Measurements from ENCODE around the gene CMSS1.

The CMSS1 gene

DNA sequence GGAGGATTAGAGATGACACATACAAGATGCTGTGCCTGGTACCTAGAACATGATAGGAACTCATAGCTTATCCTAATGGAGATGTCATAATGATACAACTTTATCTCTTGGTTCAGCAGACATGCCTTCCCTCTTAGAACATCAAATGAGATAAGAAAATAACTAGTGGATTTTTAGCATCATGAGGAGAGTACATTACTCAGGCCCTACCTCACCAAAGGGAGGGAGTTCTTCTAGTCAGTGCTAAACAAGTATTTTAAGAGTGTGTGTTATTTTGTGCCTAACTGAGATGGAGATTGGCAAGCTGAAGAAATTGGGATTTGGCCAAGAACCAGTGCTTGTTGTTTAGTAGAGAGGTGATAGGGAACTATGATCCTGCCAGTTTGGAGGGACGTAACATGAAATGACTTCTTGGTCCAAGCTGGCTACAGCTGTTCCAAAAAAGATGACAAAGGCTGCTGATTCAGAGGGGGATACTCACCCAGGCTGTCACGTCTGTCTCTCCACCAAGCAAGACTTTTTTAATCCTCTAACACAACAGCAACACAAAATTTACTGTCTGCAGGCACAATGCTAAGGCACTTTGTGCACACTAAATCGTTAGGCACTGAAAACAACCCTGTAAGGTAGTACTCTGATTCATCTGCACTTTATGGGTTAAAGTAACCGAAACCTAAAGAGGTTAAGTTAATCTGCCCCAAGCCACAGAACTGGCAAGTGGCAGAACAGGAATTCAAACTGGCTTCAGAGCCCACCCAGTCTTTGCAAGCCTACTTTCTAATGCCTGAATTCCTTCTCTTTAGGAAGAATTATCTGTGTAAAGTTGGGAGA lies 126.5 kb downstream of the CMSS1 start:
- DNase-seq, result no peak

DNA sequence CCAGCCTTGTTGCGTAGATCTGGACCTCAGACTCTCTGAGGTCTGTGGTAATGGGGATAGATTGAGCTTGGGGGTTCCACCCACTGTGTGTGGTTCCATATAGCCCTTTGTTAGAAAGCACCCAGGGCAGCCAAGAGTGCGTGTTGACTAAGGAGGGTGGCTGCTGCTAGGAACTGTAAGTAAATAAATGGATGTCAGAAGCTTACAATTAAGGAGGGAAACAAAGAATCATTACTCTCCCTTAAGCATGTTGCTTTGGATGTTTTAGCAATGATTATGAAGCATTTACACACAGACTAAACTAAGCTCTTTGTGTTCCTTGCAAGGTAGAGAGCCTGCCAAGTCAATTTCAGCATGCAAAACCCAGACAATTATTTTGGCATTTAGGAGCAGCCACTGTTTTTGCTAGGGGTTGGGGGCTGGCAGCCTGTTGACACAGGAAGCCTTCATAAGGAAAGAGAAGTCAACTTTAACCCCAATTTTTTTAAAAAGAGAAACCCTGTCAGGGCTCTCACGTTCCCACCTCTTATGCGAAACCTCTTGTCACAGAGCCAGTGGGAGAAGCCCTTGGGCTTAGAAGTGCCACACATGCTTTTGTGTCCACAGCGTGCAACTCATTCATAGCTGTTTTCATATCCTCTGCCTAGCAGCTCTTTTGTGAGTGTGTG lies 127.8 kb downstream of the CMSS1 start:
- no peak for DNase-seq

DNA sequence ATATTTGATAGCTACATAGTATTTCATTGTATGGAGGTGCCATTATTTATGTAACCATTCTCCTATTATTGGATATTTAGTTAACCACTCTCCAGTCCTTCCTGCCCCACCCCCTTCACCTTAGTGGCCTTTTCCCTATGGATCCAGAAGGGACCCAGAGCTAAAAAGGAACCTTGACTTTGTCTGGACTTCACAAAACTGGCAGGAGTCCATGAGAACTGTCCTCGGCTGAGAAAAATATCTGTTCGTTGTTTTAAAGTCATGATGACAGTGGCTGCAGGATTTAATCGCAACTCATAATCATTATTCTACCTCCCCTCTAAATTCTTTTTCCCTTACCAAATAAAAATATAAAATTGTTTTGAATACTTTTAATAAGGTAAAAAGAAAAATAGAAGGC lies 129.7 kb downstream of the CMSS1 start:
- no peak for DNase-seq

DNA sequence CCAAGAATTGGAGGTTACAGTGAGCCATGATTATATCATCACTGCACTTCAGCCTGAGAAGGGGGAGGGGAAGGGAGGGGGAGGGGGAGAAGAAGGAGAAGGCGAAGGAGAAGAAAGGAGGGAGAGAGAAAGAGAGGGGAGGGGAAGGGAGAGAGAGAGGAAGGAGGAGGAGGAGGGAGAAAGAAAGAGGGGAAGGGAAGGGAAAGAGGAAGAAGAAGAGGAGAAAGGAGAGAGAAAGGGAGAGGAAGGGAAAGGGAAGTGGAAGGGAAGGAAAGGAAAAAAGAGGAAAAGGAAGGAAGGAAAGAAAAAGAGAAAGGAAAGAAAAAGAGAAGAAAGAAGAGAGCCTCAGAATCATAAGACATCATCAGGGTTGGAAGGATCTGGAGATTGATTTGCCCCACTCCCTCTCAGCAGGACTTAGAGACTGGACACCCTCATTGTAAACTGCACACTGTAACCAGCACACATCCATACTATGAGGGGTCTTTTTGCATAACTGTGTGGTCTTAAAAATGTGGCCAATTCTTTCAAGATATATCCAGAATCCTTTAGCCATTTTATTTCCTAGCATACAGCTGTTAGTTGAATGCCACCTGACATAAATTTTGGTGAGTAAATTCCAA lies 130.9 kb downstream of the CMSS1 start:
- no peak for DNase-seq

DNA sequence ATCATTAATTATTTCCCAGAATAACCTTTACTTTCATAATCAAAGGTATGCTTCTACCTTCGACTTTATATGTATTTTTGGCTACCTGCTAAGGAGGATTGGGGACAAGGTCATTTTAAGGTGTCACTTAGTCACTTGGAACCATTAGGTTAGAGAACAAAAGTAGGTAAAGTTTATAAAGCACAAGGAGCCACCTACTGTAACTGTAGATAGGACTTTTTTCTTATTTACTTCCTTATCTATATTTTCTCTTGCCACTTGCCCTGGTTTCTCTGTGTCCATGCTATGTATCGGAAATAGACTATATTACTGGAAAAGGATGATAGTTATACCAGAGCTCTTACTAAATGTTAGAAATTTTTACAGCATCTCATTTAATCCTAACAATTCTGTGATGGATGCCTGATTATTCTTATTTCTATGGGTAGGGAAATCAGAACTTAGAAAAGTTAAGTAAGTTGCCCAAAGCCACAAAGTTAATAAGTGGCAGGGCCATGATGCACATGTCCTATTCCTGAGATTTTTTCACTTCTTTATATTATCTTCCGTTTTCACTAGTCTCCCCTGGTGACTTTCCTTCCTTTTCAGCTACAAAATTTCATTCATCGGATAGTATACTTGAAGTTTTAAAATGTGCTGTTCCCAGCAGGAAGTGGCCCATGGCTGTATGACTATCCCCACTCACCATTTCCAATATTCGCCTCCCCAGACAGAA lies 132.5 kb downstream of the CMSS1 start:
- DNase-seq, result no peak

DNA sequence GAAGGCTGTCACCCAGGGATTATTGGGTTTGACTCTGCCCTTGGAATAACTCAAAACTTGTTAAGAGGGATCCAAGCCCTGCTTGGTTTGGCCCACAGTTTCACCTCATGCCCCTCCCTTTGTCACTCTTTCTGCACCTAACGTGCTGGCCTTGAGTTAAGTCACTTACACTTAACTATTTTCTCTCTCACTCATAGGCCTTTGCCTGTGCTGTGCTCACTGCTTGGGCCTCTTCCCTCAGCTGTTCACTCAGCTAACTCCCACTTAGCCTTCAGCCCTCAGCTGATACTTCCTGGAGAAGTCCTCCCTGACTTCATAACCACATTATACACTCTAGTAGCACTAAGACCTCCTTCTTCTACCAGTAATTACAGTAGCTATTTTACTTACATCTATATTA lies 133.3 kb downstream of the CMSS1 start:
- no peak for DNase-seq

DNA sequence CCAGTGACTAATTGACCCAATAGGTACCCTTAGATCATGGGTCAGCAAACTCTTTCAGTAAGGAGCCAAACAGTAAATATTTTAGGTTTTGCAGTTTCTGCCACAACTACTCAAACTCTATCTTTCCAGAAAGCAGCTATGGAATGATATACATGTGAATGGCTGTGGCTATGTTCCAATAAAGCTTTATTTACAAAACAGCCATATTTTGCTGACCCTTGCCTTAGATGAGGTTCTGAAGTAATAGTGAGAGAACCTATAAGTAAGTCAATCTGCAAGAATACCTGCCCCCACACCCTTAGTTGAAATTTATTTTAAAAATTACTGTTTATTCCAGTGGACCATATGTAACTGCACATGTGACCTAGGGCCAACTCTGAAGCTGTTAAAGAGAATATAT lies 134.0 kb downstream of the CMSS1 start:
- no peak for DNase-seq

DNA sequence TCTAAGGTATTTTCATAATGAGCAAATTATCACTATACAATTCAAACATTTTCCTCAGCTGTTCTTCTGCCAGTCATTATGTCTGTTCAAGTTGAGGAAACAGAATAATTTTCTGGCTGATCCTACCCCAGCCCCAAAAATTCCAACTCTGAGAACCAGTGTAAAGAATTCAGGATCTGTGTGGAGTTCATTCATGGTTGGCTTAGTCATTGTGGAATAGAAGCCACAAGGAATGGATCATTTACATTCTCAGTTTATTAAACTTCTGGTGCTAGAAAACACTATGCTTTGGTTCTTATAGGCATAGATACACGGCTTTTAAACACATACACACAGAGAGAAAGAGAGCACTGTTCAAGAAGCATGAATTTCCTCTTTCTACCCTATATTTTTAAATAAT lies 134.6 kb downstream of the CMSS1 start:
- DNase-seq, result no peak

DNA sequence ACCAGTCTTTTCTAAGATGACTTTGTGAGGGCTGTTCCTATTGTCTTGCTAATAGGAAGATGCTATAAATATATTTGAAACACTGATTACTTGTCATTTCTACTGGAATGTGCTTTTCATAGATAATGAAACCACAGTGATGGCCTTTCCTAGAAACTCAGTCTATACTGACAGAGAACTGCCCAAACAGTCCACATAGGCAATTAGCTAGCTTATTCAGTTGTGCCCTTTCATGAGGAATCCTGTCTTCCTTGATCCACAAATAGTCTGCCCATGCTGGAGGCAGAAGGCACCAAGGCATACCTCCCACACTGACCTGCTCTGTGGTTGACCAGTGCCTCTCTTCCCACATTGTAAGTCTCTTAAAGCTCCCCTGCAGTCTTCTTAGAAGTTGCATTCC lies 135.9 kb downstream of the CMSS1 start:
- no peak for DNase-seq

DNA sequence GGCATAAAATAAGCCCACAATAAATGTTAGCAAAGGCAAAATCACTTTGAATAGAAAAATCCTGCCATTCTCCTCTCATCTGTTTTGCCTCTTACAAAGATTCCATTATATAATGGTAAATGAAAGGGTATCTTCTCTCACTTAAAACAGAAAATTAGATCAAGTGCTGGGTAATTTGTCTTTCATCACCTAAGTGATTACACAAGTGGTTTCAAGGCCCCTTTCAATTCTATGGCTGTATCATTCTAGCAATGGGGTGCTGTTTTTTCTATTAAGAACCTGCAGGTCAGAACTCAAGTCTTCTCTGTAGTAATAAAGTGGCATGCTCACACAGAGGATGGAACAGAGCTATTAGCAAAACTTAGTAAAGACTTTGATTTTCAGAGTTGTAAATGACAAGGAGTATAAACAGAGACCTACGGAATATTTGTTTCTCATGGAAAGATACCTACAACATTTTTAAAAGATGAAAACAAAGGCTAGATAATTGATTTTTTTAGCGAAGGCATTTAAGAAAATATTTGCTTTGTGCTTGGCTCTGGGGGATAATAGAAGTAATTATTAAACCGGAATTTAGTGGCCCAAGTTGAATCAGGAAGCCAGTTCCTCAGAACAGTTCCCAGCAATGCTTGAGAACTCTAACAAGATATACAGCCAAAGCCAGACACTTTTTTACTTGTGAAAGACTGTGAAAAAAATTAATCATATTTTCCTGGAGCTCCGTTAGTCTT lies 137.4 kb downstream of the CMSS1 start:
- no peak for DNase-seq

DNA sequence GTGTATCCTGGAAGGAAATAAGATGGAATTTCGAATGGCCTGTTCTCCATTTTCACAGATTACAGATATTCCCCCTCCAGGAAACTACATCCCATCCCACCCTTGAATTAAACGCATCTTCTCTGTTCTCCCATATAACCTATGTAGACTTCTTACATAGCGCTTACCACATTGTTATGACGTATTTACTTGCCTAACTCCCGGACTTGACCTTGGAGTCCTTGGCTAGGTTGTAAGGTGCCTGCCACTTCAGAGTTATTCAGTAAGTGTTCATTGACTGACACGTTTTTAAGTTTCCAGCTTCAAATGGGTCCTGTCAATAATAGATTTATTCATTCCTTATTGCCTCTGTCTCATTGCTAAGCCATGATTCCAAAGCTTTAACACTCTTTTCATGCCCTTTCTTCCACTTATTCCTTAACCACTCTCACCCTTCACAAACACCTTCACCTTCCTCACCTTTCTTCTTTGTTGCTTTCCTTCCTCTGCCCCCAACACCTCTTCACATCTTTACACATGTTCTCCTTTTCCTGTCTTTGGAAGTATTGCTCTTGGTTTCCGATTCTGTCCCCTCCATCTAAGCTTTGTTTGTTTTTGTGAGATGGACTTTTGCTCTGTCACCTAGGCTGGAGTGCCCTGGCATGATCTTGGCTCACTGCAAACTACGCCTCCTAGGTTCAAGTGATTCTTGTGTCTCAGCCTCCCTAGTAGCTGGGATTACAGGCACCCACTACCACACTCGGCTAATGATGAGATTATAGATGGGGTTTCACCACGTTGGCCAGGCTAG lies 138.3 kb downstream of the CMSS1 start:
- no peak for DNase-seq

DNA sequence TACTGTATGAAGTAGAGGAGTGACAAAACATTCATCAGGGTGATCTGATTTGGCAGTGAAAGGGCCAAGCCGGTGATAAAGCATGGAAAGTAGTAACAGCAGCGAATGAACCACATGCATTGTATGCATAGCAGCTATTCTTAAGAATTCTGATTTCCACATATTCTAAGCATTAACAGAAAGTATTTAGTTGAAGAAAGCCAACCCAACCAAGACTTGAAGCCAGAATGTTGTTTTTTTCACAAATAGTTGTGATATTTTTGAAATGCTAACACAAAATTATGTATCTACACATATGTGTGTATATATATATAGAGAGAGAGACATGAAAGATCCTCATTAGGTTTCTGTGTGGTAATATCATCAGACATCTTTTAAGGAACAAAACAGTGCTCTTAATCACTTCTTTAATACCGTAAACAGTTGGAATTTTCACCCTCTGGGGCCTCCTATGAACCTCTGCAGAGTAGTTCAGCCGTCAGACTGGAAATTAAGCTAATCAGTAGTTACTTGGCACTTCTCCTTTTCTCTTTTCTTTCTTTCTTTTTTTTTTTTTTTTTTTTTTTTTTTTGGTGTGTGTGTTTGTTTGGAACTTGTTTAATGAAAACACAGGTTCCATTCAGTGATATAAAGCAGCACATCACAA lies 139.6 kb downstream of the CMSS1 start:
- no peak for DNase-seq

DNA sequence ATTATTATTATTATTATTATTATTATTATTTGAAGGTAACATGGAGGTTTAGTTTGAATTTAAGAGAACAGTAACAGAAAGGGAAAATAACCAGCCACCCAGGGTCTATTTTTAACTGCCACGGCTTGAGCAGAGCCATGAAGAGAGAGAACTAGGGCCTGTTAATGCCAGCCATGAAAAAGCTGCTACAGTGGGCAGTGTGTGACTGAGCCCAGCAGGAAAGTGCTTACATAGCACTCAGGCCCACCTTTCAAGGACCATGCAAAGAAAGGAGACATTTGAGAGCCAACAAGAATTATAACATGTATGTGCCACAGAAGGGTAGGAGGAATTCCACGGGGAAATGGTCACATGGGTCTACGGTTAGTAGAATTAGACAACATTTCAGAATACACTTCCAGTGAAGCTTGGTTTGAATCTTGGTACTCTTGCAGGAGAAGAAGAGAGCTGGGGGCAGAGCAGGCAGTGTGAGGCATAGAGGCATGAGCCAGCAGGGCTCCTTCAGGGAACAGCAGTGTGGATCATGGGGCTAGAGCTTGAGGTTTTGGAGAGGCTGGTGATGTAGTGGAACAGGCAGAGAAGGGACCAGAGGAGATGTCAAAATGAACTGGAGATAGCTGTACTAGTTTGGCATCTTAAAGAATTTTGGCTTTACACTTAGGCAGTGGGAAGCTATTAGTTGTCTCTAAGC lies 140.7 kb downstream of the CMSS1 start:
- DNase-seq, result no peak

DNA sequence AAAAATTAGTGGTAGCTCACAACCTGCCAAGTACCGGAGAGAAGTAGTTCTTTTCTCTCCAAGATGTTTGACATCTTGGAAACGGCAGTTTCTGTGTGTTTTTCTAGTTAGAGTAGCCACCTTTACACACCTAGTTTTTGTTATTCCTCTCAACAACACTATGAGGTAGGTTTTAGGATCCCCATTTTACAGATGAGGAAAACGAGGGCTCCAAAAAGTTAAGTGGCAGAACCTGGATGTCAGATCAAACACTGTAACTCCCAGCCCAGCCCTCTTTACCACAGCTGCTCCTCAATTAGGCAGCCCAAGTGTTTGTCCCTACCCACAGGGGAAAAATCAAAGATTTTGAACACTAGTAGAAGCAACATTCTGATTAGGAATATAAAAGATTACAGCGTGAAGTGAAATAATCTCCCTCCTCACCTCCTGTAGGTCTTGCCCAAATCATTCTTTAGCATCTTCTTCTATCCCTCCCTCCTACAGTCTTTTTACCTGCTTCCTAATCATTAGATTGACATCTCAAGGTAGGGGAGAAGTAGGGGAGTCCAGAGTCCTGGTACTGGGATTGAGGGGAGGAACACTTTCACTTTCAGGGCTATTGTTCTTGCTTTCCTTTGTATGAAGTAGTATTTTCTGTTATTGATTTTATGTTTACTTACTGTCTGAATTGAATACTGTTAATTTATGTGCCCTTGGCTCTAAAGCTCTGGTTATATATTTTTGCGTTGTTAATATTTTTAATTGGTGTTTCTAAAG lies 142.6 kb downstream of the CMSS1 start:
- DNase-seq, result no peak

DNA sequence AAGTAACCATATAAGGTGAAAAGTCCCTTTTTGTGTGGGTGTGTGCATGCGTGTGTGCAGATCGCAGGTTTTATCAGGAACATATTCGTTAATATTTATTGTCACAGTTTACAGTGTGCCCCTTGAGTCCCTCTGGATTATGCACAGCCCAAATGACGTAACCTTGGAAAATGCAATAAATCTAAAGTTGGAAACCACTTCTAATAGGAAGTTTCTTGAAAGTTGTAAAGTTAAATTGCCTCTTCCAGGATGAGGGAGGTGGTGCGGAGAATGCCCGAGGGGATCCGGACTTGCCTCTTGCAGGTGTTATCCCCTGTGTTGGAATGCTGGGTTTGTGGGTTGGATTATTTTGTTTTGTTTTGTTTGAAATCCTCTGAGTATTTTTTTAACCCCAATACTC lies 143.3 kb downstream of the CMSS1 start:
- no peak for DNase-seq

DNA sequence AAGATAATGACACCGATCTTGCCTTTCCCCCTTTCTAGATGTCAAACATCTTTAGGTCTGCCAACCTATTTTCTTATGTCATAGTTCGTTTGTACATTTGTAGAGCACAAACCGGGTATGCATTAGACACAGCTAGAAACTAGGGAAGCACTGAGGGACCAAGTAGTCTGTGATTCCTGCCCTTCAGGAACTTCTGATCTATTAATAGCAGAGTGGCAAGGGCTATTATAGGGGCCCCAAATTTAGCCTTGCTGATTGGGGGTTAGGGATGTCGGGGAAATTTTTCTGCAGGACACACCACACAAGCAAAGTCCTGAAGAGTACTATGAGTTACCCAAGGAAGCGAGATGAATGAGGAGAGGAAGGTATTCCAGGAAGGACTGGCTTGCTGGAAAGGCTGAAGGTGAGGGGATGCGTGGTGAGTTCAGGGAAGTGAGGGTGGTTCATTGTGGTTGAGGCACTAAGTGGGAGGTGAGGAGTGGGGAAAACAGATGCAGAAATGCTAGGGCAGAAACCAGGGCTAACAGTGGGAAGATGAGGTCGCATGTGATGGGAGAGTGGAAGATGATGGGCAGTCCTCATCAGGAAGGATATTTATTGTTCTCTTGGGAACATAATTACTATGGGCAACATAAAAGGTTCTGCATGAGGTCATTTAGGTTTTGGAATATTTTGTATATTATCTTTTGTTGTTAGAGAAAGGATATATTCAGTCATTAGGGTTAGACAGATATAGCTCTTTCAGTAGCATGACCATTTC lies 144.3 kb downstream of the CMSS1 start:
- DNase-seq, result no peak

DNA sequence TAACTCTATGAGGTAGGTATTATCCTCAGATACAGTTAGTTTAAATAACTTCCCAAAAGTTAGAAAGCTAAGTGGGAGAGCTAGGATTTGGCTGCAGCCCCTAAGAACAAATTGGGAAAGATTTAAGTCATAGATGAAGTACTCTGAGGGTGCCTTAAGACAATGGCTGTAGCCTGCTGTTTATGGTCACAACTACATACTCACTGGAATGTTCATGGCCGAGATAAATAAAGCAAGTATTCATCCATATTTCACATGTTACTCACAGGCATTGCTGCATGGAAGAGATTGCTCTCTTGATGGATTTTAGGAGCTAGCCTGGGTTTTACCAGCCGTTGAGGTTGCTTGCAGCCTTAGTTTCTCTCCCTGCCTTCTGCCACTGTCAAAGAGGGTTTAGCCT lies 145.0 kb downstream of the CMSS1 start:
- DNase-seq, result no peak

DNA sequence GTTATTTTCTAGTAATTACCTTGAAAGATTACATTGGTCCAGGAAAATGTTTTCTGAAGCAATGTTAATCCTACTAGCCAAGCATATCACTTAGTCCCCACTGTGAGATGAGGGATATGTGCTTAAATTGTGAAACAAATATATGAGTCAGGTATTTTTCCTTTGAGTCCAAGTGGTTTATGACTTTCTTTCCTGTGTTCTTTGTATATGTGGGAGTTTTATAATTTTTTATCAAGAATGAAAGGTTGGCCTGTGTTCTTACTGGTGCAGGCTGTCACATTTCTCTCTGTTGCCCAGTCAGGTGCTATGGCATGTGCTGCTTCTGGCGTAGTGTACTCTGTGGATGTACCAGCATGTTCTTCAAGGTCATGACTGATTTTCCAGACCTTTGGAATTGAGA lies 147.4 kb downstream of the CMSS1 start:
- no peak for DNase-seq

DNA sequence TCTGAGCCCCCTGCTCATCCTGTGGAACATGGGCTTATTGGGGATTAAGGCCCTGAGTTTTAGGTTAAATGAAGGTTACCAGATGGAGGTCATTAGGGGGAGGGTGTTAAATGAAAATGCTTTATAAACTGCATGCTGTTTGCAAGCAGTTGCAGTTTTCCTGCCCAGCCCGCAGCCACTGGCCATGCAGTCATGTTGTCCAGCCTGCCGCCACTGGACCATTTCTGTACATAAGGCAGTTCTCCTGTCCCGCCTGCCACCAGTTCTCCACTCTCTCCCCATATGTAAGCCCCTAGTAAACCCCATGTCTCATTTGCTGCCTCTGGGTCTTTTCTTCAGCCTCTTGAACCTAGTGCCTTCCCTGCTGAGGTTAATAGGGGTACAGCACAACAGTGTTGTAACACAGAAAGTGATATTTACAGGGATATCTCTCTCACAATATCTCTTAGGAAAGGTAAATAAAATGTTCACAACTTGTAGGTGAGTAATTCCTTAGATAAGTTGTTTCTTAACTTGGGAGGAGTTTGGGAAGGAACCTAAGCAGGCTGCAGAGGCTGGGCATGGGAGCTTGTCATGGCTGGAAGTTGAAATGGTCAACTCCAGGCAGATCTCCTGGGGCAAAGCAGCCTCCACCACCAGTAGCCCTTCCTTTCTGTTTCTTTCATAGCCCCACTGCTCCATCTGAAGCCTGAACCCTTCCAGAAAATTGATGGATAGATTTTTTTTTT lies 148.2 kb downstream of the CMSS1 start:
- no peak for DNase-seq

All from activated CD8-positive, alpha-beta memory T cell treated with anti-CD3 and anti-CD28 coated beads, Interleukin-2, amount 50 U/mL, for 48 hours (primary cell).